ENCODE data around the gene DEAF1.
A peak's percentile ranks its signal among the peaks of the same experiment; 100 is the strongest.
"Not testable (repeated sequence)": the region's sequence is repeated elsewhere in the genome, so short reads cannot be mapped to it uniquely, and the experiment has no call there.

Gene DEAF1

GRCh38 chr11:699753-700152 lies 4.7 kb upstream of the DEAF1 start:
- no peak for DNase-seq (ENCODE audit: low read depth)

GRCh38 chr11:699116-699508 lies 4.1 kb upstream of the DEAF1 start:
- DNase-seq (ENCODE audit: low read depth) = peak; percentile 54

- DNase-seq (ENCODE audit: low read depth) = no peak
Observed at GRCh38 chr11:698493-699115, 3.6 kb upstream of the DEAF1 start.

GRCh38 chr11:697811-698311 lies 2.8 kb upstream of the DEAF1 start:
- DNase-seq (ENCODE audit: low read depth) = peak; percentile 80

GRCh38 chr11:696955-697491 lies 2.0 kb upstream of the DEAF1 start:
- peak; percentile 94 for DNase-seq (ENCODE audit: low read depth)

- DNase-seq (ENCODE audit: low read depth) = peak; percentile 96
Observed at GRCh38 chr11:695538-696248, 671 bp upstream of the DEAF1 start, which contains the start of gene TMEM80. Gene TMEM80 (plus strand): TSS chr11:695816. CDS start chr11:695828, 12 bp downstream.

GRCh38 chr11:695288-695537 lies 191 bp upstream of the DEAF1 start:
- DNase-seq (ENCODE audit: low read depth) = no peak

- DNase-seq (ENCODE audit: low read depth) = no peak
Observed at GRCh38 chr11:693887-694562, 997 bp downstream of the DEAF1 start.

GRCh38 chr11:693415-693831 lies 1.6 kb downstream of the DEAF1 start:
- DNase-seq (ENCODE audit: low read depth) = peak; percentile 20

GRCh38 chr11:692824-693414 lies 2.1 kb downstream of the DEAF1 start:
- no peak for DNase-seq (ENCODE audit: low read depth)

GRCh38 chr11:691710-692590 lies 3.1 kb downstream of the DEAF1 start:
- DNase-seq (ENCODE audit: low read depth) = no peak

- no peak for DNase-seq (ENCODE audit: low read depth)
Observed at GRCh38 chr11:690738-691633, 4.0 kb downstream of the DEAF1 start.

GRCh38 chr11:690244-690643 lies 4.8 kb downstream of the DEAF1 start:
- DNase-seq (ENCODE audit: low read depth) = not testable (repeated sequence)

GRCh38 chr11:689625-690024 lies 5.4 kb downstream of the DEAF1 start:
- peak; percentile 13 for DNase-seq (ENCODE audit: low read depth)

- DNase-seq (ENCODE audit: low read depth) = no peak
Observed at GRCh38 chr11:688681-689080, 6.3 kb downstream of the DEAF1 start.

GRCh38 chr11:687751-688150 lies 7.3 kb downstream of the DEAF1 start:
- no peak for DNase-seq (ENCODE audit: low read depth)

- DNase-seq (ENCODE audit: low read depth) = no peak
Observed at GRCh38 chr11:686451-687243, 8.4 kb downstream of the DEAF1 start.

GRCh38 chr11:680970-681369 lies 14.1 kb downstream of the DEAF1 start:
- no peak for DNase-seq (ENCODE audit: low read depth)

GRCh38 chr11:680476-680875 lies 14.5 kb downstream of the DEAF1 start:
- no peak for DNase-seq (ENCODE audit: low read depth)

All from iris pigment epithelial cell (primary cell).